Liver (tissue), 3 donors: ENCODE measurements around the gene KIAA0930.

ENCODE experiments used
- EGR1 ChIP-seq, 2 donors: IDR thresholded peaks; 2 replicates each; pipeline ENCODE4 v1.6.1; 2016 to 2018; ENCODE audit warnings: antibody characterized with exemption in 2 of 2, low read depth in 2 of 2
- GABPA ChIP-seq, 2 donors: IDR thresholded peaks in 1 of 2; conservative IDR thresholded peaks in 1 of 2; 2 replicates each; pipeline ENCODE4 v1.6.1; 2016; ENCODE audit warnings: antibody characterized with exemption in 2 of 2, mild to moderate bottlenecking in 1 of 2, moderate library complexity in 1 of 2
- RAD21 ChIP-seq, 2 donors: IDR thresholded peaks; 2 replicates each; pipeline ENCODE4 v1.6.1; 2016; ENCODE audit warnings: antibody characterized with exemption in 2 of 2, mild to moderate bottlenecking in 2 of 2
- RXRA ChIP-seq, 2 donors: IDR thresholded peaks; 2 replicates each; pipeline ENCODE4 v1.6.1; 2017 to 2018; ENCODE audit warnings: antibody characterized with exemption in 2 of 2, mild to moderate bottlenecking in 1 of 2
- SP1 ChIP-seq: IDR thresholded peaks from 2 replicates; pipeline ENCODE4 v1.6.1; 2018; ENCODE audit warnings: antibody characterized with exemption, mild to moderate bottlenecking
- YY1 ChIP-seq: IDR thresholded peaks from 2 replicates; pipeline ENCODE4 v1.6.1; 2016; ENCODE audit warnings: antibody characterized with exemption, mild to moderate bottlenecking
- TF ChIP-seq, protein P1 (sequence below): IDR thresholded peaks from 2 replicates; pipeline ENCODE4 v1.6.1; 2016; ENCODE audit warnings: antibody characterized with exemption
- TF ChIP-seq, protein P2 (sequence below): fragments of 150-350 bp; IDR thresholded peaks from 2 replicates; pipeline ENCODE4 v1.5.1; 2017; ENCODE audit warnings: improper control_type of control experiment, low read depth, low read length; ENCODE audit not compliant: missing input control
- TF ChIP-seq, protein P3 (sequence below): IDR thresholded peaks from 2 replicates; pipeline ENCODE4 v1.6.1; 2016; ENCODE audit warnings: antibody characterized with exemption, mild to moderate bottlenecking
- TF ChIP-seq, protein P4 (sequence below): IDR thresholded peaks from 2 replicates; pipeline ENCODE4 v1.6.1; 2016; ENCODE audit warnings: antibody characterized with exemption
- donor health status: healthy.
- donor health status: healthy.

DNA sequence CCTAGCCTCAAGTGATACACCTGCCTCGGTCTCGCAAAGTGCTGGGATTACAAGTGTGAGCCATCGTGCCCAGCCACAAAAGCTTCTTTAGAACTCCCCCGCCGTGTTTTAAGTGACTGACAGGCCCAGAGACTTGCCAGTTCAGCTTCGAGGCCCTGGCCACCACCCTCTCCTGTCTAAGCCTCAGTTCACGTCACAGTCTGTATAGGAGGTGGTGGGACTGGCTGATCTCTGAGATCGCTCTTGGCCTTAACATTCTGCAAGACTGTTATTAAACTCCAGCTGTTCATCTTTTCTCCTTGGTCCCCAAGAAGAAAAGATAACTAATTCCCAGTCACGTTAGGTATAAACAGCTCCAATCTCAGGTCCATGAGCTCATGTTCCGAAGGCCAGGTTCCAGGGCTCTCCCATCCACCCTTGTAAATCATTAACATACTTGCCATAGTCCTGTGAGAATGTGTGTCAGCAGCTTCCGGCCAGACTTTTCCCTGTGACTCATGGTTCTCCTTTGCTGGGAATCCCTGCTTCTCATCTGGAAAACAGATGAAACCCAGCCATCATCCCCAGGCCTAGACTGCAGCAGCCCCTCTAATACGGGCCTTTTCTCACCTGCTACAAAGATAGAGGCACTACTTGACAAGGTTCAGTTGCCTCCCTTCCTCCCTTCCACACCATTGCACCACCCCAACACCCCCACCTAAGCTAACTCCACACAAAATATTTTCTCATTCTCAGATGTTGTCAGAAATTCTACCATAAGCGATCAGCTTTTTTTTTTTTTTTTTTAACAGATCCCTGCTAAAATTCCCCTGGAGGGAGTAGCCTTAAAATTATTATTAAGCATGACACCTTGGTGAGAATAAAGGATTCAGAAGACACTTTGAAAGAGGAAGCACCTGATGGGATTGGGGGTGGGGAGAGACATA is 5.6 kb upstream of the KIAA0930 start:
- TF ChIP-seq, protein P1, sequence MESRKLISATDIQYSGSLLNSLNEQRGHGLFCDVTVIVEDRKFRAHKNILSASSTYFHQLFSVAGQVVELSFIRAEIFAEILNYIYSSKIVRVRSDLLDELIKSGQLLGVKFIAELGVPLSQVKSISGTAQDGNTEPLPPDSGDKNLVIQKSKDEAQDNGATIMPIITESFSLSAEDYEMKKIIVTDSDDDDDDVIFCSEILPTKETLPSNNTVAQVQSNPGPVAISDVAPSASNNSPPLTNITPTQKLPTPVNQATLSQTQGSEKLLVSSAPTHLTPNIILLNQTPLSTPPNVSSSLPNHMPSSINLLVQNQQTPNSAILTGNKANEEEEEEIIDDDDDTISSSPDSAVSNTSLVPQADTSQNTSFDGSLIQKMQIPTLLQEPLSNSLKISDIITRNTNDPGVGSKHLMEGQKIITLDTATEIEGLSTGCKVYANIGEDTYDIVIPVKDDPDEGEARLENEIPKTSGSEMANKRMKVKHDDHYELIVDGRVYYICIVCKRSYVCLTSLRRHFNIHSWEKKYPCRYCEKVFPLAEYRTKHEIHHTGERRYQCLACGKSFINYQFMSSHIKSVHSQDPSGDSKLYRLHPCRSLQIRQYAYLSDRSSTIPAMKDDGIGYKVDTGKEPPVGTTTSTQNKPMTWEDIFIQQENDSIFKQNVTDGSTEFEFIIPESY, result no peak
- TF ChIP-seq, protein P2, sequence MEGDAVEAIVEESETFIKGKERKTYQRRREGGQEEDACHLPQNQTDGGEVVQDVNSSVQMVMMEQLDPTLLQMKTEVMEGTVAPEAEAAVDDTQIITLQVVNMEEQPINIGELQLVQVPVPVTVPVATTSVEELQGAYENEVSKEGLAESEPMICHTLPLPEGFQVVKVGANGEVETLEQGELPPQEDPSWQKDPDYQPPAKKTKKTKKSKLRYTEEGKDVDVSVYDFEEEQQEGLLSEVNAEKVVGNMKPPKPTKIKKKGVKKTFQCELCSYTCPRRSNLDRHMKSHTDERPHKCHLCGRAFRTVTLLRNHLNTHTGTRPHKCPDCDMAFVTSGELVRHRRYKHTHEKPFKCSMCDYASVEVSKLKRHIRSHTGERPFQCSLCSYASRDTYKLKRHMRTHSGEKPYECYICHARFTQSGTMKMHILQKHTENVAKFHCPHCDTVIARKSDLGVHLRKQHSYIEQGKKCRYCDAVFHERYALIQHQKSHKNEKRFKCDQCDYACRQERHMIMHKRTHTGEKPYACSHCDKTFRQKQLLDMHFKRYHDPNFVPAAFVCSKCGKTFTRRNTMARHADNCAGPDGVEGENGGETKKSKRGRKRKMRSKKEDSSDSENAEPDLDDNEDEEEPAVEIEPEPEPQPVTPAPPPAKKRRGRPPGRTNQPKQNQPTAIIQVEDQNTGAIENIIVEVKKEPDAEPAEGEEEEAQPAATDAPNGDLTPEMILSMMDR, result no peak
- peak; percentile 83 for TF ChIP-seq SP1
- no peak for TF ChIP-seq RAD21 (IDR thresholded peaks at IDR 0.05)
- TF ChIP-seq, protein P3, sequence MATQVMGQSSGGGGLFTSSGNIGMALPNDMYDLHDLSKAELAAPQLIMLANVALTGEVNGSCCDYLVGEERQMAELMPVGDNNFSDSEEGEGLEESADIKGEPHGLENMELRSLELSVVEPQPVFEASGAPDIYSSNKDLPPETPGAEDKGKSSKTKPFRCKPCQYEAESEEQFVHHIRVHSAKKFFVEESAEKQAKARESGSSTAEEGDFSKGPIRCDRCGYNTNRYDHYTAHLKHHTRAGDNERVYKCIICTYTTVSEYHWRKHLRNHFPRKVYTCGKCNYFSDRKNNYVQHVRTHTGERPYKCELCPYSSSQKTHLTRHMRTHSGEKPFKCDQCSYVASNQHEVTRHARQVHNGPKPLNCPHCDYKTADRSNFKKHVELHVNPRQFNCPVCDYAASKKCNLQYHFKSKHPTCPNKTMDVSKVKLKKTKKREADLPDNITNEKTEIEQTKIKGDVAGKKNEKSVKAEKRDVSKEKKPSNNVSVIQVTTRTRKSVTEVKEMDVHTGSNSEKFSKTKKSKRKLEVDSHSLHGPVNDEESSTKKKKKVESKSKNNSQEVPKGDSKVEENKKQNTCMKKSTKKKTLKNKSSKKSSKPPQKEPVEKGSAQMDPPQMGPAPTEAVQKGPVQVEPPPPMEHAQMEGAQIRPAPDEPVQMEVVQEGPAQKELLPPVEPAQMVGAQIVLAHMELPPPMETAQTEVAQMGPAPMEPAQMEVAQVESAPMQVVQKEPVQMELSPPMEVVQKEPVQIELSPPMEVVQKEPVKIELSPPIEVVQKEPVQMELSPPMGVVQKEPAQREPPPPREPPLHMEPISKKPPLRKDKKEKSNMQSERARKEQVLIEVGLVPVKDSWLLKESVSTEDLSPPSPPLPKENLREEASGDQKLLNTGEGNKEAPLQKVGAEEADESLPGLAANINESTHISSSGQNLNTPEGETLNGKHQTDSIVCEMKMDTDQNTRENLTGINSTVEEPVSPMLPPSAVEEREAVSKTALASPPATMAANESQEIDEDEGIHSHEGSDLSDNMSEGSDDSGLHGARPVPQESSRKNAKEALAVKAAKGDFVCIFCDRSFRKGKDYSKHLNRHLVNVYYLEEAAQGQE, result peak; percentile 69
- TF ChIP-seq GABPA (IDR thresholded peaks at IDR 0.05 in 1 of 2, conservative IDR thresholded peaks at IDR 0.05 in 1 of 2), result peak in 1 of 2 donors; percentile 73
- TF ChIP-seq EGR1 (IDR thresholded peaks at IDR 0.05; ENCODE audit: low read depth in 2 of 2), result peak in 1 of 2 donors; percentile 65
- peak; percentile 85 for TF ChIP-seq YY1
- TF ChIP-seq, protein P4, sequence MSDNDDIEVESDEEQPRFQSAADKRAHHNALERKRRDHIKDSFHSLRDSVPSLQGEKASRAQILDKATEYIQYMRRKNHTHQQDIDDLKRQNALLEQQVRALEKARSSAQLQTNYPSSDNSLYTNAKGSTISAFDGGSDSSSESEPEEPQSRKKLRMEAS, result peak; percentile 85
- TF ChIP-seq RXRA (IDR thresholded peaks at IDR 0.05), result peak; percentile 13 to 83
